Ishikawa (cell line): ENCODE measurements around the gene NEDD4L.

Experiments
- CEBPB ChIP-seq: IDR thresholded peaks from 2 replicates; pipeline ENCODE4 v1.6.1; 2012
- CREB1 ChIP-seq: IDR thresholded peaks from 2 replicates; pipeline ENCODE4 v1.6.1; 2012; ENCODE audit warnings: low read depth
- EP300 ChIP-seq: IDR thresholded peaks from 2 replicates; pipeline ENCODE4 v1.6.1; 2012; ENCODE audit warnings: borderline replicate concordance
- FOXM1 ChIP-seq: IDR thresholded peaks from 2 replicates; pipeline ENCODE4 v1.6.1; 2012; ENCODE audit warnings: low read depth, borderline replicate concordance
- MAX ChIP-seq: IDR thresholded peaks from 2 replicates; pipeline ENCODE4 v1.6.1; 2012
- NFIC ChIP-seq: IDR thresholded peaks from 2 replicates; pipeline ENCODE4 v1.6.1; 2012
- RAD21 ChIP-seq: IDR thresholded peaks from 2 replicates; pipeline ENCODE4 v1.6.1; 2012; ENCODE audit warnings: low read depth
- REST ChIP-seq: IDR thresholded peaks from 2 replicates; pipeline ENCODE4 v1.6.1; 2012; ENCODE audit warnings: low read depth, mild to moderate bottlenecking
- TAF1 ChIP-seq: IDR thresholded peaks from 2 replicates; pipeline ENCODE4 v1.6.1; 2012; ENCODE audit warnings: low read depth, mild to moderate bottlenecking
- TCF12 ChIP-seq: IDR thresholded peaks from 2 replicates; pipeline ENCODE4 v1.6.1; 2012; ENCODE audit warnings: low read depth
- TEAD4 ChIP-seq: IDR thresholded peaks from 2 replicates; pipeline ENCODE4 v1.6.1; 2012
- USF1 ChIP-seq: IDR thresholded peaks from 2 replicates; pipeline ENCODE4 v1.6.1; 2012
- YY1 ChIP-seq: IDR thresholded peaks from 2 replicates; pipeline ENCODE4 v1.6.1; 2012; ENCODE audit warnings: low read depth

- TF ChIP-seq FOXM1 = no peak
- no peak for TF ChIP-seq TCF12
- TF ChIP-seq RAD21 = no peak
- TF ChIP-seq TAF1 = no peak
- no peak for TF ChIP-seq EP300
- TF ChIP-seq CREB1 = no peak
- TF ChIP-seq TEAD4 = no peak
- no peak for TF ChIP-seq YY1
- no peak for TF ChIP-seq REST
- no peak for TF ChIP-seq USF1
- TF ChIP-seq MAX = no peak
- TF ChIP-seq CEBPB = no peak
- no peak for TF ChIP-seq NFIC
Measured at GRCh38 chr18:58232668-58233067, 188.6 kb downstream of the NEDD4L start.
